HEK293T (cell line): Measurements from ENCODE around the gene LRRC2.
"Not testable (repeated sequence)": the region's sequence is repeated elsewhere in the genome, so short reads cannot be mapped to it uniquely, and the experiment has no call there.

Experiments
- CTCF ChIA-PET: fragments of 350-600 bp; formaldehyde crosslinking; extraction: SDS; loops from one replicate; lab custom pipeline; 2021; ENCODE audit warnings: antibody characterized with exemption, inconsistent platforms; lab: Yijun Ruan, JAX
- POLR2A ChIA-PET: fragments of 350-600 bp; formaldehyde crosslinking; extraction: SDS; loops from one replicate; lab custom pipeline; 2020; ENCODE audit warnings: antibody characterized with exemption, inconsistent platforms; lab: Yijun Ruan, JAX
- DNase-seq: peaks from one replicate; pipeline ENCODE4 v3.0.0; 2012; ENCODE audit warnings: mixed read lengths; ENCODE audit errors: extremely low spot score
- ARNT ChIP-seq: fragments of 450-650 bp; IDR thresholded peaks from 2 replicates; pipeline ENCODE4 v1.6.1; 2017; ENCODE audit warnings: mild to moderate bottlenecking
- BHLHE40 ChIP-seq: fragments of 450-650 bp; IDR thresholded peaks from 2 replicates; pipeline ENCODE4 v1.6.1; 2016; ENCODE audit warnings: mild to moderate bottlenecking, moderate library complexity, borderline replicate concordance
- CTBP1 ChIP-seq: fragments of 450-650 bp; IDR thresholded peaks from 2 replicates; pipeline ENCODE4 v1.6.1; 2016; ENCODE audit warnings: borderline replicate concordance
- ELF4 ChIP-seq: fragments of 450-650 bp; IDR thresholded peaks from 2 replicates; pipeline ENCODE4 v1.6.1; 2017; ENCODE audit warnings: antibody characterized with exemption
- FOXA1 ChIP-seq: fragments of 450-650 bp; IDR thresholded peaks from 2 replicates; pipeline ENCODE4 v1.6.1; 2016; ENCODE audit warnings: mild to moderate bottlenecking
- FOXK2 ChIP-seq: fragments of 450-650 bp; IDR thresholded peaks from 2 replicates; pipeline ENCODE4 v1.6.1; 2016; ENCODE audit warnings: mild to moderate bottlenecking
- FOXM1 ChIP-seq: fragments of 450-650 bp; IDR thresholded peaks from 2 replicates; pipeline ENCODE4 v1.6.1; 2017; ENCODE audit warnings: mild to moderate bottlenecking, borderline replicate concordance
- HDGF ChIP-seq: fragments of 450-650 bp; IDR thresholded peaks from 2 replicates; pipeline ENCODE4 v1.6.1; 2017; ENCODE audit warnings: antibody characterized with exemption, borderline replicate concordance
- L3MBTL2 ChIP-seq: fragments of 450-650 bp; conservative IDR thresholded peaks from 2 replicates; pipeline ENCODE4 v1.6.1; 2016; ENCODE audit warnings: mild to moderate bottlenecking
- LEF1 ChIP-seq: fragments of 450-650 bp; IDR thresholded peaks from 2 replicates; pipeline ENCODE4 v1.6.1; 2017; ENCODE audit warnings: mild to moderate bottlenecking, borderline replicate concordance
- NFRKB ChIP-seq: fragments of 450-650 bp; IDR thresholded peaks from 2 replicates; pipeline ENCODE4 v1.6.1; 2016; ENCODE audit warnings: mild to moderate bottlenecking, moderate library complexity
- SP1 ChIP-seq: fragments of 450-650 bp; IDR thresholded peaks from 2 replicates; pipeline ENCODE4 v1.6.1; 2017
- SUZ12 ChIP-seq: fragments of 450-650 bp; IDR thresholded peaks from 2 replicates; pipeline ENCODE4 v1.6.1; 2016; ENCODE audit warnings: mild to moderate bottlenecking
- TARDBP ChIP-seq: fragments of 450-650 bp; IDR thresholded peaks from 2 replicates; pipeline ENCODE4 v1.6.1; 2016
- ZNF384 ChIP-seq: fragments of 450-650 bp; IDR thresholded peaks from 2 replicates; pipeline ENCODE4 v1.6.1; 2016
- TF ChIP-seq, protein P1 (sequence below): fragments of 450-650 bp; IDR thresholded peaks from 2 replicates; pipeline ENCODE4 v1.6.1; 2016

The LRRC2 gene

GRCh38 chr3:46523556-46523955 lies 42.5 kb downstream of the LRRC2 start:
- CTCF ChIA-PET = no interaction called here

DNA sequence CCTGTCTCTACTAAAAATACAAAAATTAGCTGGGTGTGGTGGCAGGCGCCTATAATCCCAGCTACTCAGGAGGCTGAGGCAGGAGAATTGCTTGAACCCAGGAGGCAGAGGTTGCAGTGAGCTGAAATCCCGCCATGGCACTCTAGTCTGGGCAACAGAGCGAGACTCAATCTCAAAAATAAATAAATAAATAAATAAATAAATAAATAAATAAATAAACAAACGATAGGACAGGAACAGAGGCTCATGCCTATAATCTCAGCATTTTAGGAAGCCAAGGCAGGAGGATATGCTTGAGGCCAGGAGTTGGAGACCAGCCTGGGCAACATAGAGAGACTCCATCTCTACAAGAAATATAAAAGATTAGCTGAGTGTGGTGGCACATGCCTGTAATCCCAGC lies 43.9 kb downstream of the LRRC2 start:
- CTCF ChIA-PET = interaction anchor here (0.6 kb wide), 1 partner anchor 373 kb away, joined by 4 read pairs; no protein-coding TSS in a partner anchor
- DNase-seq, POLR2A ChIA-PET: not testable (repeated sequence)

More at GRCh38 chr3:46523556-46523955, 42.5 kb downstream of the LRRC2 start:
- POLR2A ChIA-PET = no interaction called here
- no peak for TF ChIP-seq FOXA1
- no peak for DNase-seq

GRCh38 chr3:46521096-46521495 lies 45.0 kb downstream of the LRRC2 start:
- ChIA-PET POLR2A (no interaction called here), CTCF (no interaction called here)
- DNase-seq = no peak
- TF ChIP-seq FOXA1 = no peak
- TF ChIP-seq ARNT = no peak
- TF ChIP-seq NFRKB = no peak
- no peak for TF ChIP-seq SUZ12
- TF ChIP-seq, protein P1, sequence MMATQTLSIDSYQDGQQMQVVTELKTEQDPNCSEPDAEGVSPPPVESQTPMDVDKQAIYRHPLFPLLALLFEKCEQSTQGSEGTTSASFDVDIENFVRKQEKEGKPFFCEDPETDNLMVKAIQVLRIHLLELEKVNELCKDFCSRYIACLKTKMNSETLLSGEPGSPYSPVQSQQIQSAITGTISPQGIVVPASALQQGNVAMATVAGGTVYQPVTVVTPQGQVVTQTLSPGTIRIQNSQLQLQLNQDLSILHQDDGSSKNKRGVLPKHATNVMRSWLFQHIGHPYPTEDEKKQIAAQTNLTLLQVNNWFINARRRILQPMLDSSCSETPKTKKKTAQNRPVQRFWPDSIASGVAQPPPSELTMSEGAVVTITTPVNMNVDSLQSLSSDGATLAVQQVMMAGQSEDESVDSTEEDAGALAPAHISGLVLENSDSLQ = no peak
- no peak for TF ChIP-seq TARDBP
- no peak for TF ChIP-seq LEF1
- TF ChIP-seq HDGF = no peak
- no peak for TF ChIP-seq FOXK2
- no peak for TF ChIP-seq CTBP1
- no peak for TF ChIP-seq ELF4
- TF ChIP-seq SP1 = no peak
- TF ChIP-seq FOXM1 = no peak
- no peak for TF ChIP-seq ZNF384
- TF ChIP-seq L3MBTL2 = no peak

- no peak for DNase-seq
- TF ChIP-seq CTBP1 (no peak), FOXK2 (no peak), LEF1 (no peak)
- POLR2A ChIA-PET = no interaction called here
- CTCF ChIA-PET = interaction anchor here (0.6 kb wide), 1 partner anchor 864 kb away, joined by 3 read pairs; no protein-coding TSS in a partner anchor
Observed at GRCh38 chr3:46520531-46520930, 45.6 kb downstream of the LRRC2 start.

DNA sequence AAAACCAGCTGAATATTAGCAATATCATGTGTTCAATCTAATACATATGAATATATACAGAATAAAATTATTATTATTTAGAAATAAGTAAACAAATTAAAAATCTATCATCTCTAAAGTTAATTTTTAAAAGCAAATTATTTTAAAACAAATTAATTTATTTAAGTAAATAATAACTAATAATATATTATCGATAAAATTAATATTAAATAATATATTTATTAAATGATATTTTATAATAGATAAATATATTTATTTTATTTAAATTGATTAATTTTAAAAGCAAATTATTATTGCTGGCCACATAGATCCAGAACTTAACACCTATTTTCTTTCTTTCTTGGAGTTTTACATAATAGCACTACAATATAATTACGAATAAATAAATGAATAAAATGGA lies 46.1 kb downstream of the LRRC2 start:
- TF ChIP-seq SP1 (no peak), FOXM1 (no peak), BHLHE40 (no peak), TARDBP (no peak), ELF4 (no peak)
- POLR2A ChIA-PET = no interaction called here
- CTCF ChIA-PET = interaction anchor here (0.6 to 1.1 kb wide), 3 partner anchors 23 to 863 kb away, joined by 3 to 5 read pairs (median 4); no protein-coding TSS in a partner anchor
- no peak for DNase-seq

GRCh38 chr3:46517784-46518181 lies 48.3 kb downstream of the LRRC2 start:
- TF ChIP-seq ELF4 (no peak), BHLHE40 (no peak), NFRKB (no peak), ARNT (no peak), FOXK2 (no peak), FOXA1 (no peak), TARDBP (no peak), ZNF384 (no peak)
- CTCF ChIA-PET = interaction anchor here (0.6 kb wide), 1 partner anchor 41 kb away, joined by 4 read pairs; no protein-coding TSS in a partner anchor
- POLR2A ChIA-PET = no interaction called here
- no peak for DNase-seq

- ChIA-PET POLR2A (no interaction called here), CTCF (interaction anchor here (0.6 kb wide), 1 partner anchor 41 kb away, joined by 4 read pairs; no protein-coding TSS in a partner anchor)
- DNase-seq = no peak
- TF ChIP-seq NFRKB = no peak
- no peak for TF ChIP-seq FOXK2
- TF ChIP-seq ELF4 = no peak
- TF ChIP-seq TARDBP = no peak
Observed at GRCh38 chr3:46517016-46517783, 48.9 kb downstream of the LRRC2 start.

DNA sequence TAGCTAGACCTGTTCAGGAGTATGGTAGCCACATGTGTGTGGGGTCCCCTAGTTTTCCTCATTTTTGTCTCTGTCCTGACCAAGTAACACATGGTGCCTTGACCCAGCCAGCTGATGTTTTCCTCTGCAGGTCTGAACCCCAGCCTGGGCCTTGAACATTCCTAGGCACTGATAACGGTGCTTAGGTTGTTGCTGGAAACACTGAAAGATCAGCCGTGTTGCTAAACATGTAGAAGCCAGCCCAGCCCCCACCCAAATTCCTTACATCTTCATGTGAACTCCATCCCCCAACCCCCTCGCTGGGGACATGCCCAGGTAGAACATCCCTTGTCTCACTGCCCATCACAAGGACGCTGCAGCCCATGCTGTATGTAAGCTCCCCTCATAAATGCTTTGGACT lies 49.6 kb downstream of the LRRC2 start:
- DNase-seq = no peak
- TF ChIP-seq ELF4 = no peak
- no peak for TF ChIP-seq BHLHE40
- no peak for TF ChIP-seq ARNT
- TF ChIP-seq CTBP1 = no peak
- TF ChIP-seq SP1 = no peak
- TF ChIP-seq TARDBP = no peak
- TF ChIP-seq LEF1 = no peak
- TF ChIP-seq SUZ12 = no peak
- TF ChIP-seq FOXK2 = no peak
- no peak for TF ChIP-seq FOXA1
- CTCF ChIA-PET = no interaction called here
- POLR2A ChIA-PET = no interaction called here
